Panc1 (cell line): ENCODE results near the gene ARHGEF12.

Source experiments
- CTCF ChIP-seq: fragments of 450-650 bp; IDR thresholded peaks from 2 replicates; pipeline ENCODE4 v1.5.1; 2017; ENCODE audit warnings: mild to moderate bottlenecking
- POLR2AphosphoS5 ChIP-seq: IDR thresholded peaks from 2 replicates; pipeline ENCODE4 v1.6.1; 2012; ENCODE audit warnings: mild to moderate bottlenecking, low read depth, low read length, moderate library complexity

DNA sequence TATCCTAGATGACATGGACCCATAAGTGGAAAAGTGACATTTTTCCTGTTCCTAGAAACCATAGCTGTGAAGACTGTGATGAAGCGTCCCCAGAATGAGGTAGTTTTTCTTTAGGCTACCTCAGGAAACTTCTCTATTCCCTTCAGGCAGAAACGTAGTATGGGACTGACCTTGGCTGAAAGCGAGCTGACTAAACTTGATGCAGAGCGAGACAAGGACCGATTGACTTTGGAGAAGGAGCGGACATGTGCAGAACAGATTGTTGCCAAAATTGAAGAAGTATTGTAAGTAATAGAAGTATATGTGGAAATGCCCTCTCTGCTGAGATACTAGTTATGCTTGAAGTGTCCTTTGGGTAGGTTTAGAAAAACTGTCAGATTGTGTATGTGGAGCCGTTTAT is 110.6 kb downstream of the ARHGEF12 start:
- TF ChIP-seq POLR2AphosphoS5 (no peak), CTCF (no peak)
